GM12892 (cell line): ENCODE measurements around the gene SLC4A8.

Source experiments
- POLR2A ChIP-seq: IDR thresholded peaks from 2 replicates; pipeline ENCODE4 v1.6.1; 2011; ENCODE audit warnings: low read depth, low read length, control low read depth
- POLR2AphosphoS5 ChIP-seq: IDR thresholded peaks from 2 replicates; pipeline ENCODE4 v1.6.1; 2011; ENCODE audit warnings: low read depth, low read length, control low read depth
- TAF1 ChIP-seq: IDR thresholded peaks from 2 replicates; pipeline ENCODE4 v1.6.1; 2011; ENCODE audit warnings: low read depth, mild to moderate bottlenecking, control low read depth, low read length, borderline replicate concordance

GRCh38 chr12:51382173-51382572 lies 42.5 kb upstream of the SLC4A8 start:
- TF ChIP-seq POLR2AphosphoS5 (no peak), POLR2A (no peak), TAF1 (no peak)
